ENCODE data around the gene CTBP2.

DNA sequence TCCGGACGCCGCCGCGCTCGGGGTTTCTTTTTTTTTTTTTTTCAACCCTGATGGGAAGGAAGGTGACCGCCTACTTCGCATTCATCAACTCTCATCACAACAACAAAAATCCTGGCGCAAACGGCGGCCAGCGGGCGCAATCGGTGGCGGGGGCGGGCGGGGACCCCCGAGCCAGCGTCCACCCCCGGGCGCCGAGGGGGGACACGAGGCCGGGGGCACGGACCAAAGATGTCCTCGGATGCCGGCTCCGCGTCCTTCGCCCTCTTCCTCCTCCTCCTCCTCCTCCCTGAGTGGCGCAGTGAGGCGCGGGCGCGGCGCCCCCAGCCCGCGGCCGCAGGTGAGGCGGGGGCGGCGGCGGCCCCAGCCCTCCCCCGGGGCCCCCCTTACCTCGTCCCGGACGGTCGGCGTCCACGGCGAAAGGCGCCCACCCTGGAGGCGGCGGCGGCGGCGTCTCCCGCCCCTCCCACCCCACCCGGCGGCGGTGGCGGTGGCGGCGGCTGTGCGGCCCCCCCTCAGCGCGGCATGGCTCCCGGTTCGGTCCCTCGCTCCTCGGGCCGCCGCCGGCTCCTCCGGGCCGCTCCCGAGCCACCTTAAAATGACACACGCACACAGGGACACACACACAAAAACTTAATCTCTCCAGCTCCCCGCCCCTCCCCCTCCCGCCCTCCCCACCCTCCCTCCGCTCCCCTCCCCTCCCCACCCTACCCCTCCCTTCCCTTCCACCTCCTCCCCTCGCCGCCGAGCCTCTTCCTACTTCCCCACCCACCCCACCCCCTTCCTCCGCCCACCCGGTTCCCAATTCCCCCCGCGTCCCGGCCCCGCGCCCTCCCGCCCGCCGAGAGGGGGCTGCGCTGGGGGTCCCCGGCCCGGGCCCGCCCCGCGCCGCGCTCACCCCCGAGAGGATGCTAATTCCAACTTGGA, at the start of gene CTBP2:
- TF ChIP-seq, protein P1, sequence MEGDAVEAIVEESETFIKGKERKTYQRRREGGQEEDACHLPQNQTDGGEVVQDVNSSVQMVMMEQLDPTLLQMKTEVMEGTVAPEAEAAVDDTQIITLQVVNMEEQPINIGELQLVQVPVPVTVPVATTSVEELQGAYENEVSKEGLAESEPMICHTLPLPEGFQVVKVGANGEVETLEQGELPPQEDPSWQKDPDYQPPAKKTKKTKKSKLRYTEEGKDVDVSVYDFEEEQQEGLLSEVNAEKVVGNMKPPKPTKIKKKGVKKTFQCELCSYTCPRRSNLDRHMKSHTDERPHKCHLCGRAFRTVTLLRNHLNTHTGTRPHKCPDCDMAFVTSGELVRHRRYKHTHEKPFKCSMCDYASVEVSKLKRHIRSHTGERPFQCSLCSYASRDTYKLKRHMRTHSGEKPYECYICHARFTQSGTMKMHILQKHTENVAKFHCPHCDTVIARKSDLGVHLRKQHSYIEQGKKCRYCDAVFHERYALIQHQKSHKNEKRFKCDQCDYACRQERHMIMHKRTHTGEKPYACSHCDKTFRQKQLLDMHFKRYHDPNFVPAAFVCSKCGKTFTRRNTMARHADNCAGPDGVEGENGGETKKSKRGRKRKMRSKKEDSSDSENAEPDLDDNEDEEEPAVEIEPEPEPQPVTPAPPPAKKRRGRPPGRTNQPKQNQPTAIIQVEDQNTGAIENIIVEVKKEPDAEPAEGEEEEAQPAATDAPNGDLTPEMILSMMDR (optimal IDR thresholded peaks at IDR 0.05 in 1 of 3, IDR thresholded peaks at IDR 0.05 in 1 of 3, conservative IDR thresholded peaks at IDR 0.05 in 1 of 3; ENCODE audit: extremely low read depth in 1 of 3, insufficient read depth in 2 of 3, low read length in 3 of 3): no peak
- no peak for TF ChIP-seq EZH2 (IDR thresholded peaks at IDR 0.05; ENCODE audit: low read length)

Data from keratinocyte (primary cell).